Fibroblast of lung (primary cell): ENCODE data around the gene KRTAP13-1.

Experiments used
- EZH2 ChIP-seq: IDR thresholded peaks from 2 replicates; pipeline ENCODE4 v1.5.1; 2012; ENCODE audit warnings: low read length, control low read depth, mild to moderate bottlenecking; ENCODE audit errors: missing control alignments
- TF ChIP-seq, protein P1 (sequence below), 2 donors: IDR thresholded peaks in 1 of 2; conservative IDR thresholded peaks in 1 of 2; 1 replicate in 1 of 2; 2 replicates in 1 of 2; pipeline ENCODE4 v1.5.1; 2011 to 2012; ENCODE audit warnings: low read length in 2 of 2, control low read depth in 1 of 2, inconsistent platforms in 1 of 2, low read depth in 1 of 2, mild to moderate bottlenecking in 1 of 2

GRCh38 chr21:30351534-30351933, 44.3 kb upstream of the KRTAP13-1 start:
- TF ChIP-seq, protein P1, sequence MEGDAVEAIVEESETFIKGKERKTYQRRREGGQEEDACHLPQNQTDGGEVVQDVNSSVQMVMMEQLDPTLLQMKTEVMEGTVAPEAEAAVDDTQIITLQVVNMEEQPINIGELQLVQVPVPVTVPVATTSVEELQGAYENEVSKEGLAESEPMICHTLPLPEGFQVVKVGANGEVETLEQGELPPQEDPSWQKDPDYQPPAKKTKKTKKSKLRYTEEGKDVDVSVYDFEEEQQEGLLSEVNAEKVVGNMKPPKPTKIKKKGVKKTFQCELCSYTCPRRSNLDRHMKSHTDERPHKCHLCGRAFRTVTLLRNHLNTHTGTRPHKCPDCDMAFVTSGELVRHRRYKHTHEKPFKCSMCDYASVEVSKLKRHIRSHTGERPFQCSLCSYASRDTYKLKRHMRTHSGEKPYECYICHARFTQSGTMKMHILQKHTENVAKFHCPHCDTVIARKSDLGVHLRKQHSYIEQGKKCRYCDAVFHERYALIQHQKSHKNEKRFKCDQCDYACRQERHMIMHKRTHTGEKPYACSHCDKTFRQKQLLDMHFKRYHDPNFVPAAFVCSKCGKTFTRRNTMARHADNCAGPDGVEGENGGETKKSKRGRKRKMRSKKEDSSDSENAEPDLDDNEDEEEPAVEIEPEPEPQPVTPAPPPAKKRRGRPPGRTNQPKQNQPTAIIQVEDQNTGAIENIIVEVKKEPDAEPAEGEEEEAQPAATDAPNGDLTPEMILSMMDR (conservative IDR thresholded peaks at IDR 0.05 in 1 of 2, IDR thresholded peaks at IDR 0.05 in 1 of 2; ENCODE audit: low read depth in 1 of 2, low read length in 2 of 2), result no peak
- TF ChIP-seq EZH2, result no peak
